A549 treated with GW870086 at 1 μM for 4 hours (cell line): Measurements from ENCODE around the gene VDAC2. TPM values are rescaled to one million over a fixed set of nuclear protein-coding genes. Genes with fewer than 3 reads are reported as not detected.

Source experiments
- total RNA-seq: library from RNA; stranded (reverse); fragments of 200-300 nt; extraction: Qiagen RNA extraction; gene quantifications from 5 replicates; pipeline ENCODE4 v1.2.3, GENCODE V29; 2022; ENCODE audit warnings: low read depth

VDAC2 gene
- total RNA-seq, result 321 to 347 TPM (median 335 TPM) in 5 replicates

DNA sequence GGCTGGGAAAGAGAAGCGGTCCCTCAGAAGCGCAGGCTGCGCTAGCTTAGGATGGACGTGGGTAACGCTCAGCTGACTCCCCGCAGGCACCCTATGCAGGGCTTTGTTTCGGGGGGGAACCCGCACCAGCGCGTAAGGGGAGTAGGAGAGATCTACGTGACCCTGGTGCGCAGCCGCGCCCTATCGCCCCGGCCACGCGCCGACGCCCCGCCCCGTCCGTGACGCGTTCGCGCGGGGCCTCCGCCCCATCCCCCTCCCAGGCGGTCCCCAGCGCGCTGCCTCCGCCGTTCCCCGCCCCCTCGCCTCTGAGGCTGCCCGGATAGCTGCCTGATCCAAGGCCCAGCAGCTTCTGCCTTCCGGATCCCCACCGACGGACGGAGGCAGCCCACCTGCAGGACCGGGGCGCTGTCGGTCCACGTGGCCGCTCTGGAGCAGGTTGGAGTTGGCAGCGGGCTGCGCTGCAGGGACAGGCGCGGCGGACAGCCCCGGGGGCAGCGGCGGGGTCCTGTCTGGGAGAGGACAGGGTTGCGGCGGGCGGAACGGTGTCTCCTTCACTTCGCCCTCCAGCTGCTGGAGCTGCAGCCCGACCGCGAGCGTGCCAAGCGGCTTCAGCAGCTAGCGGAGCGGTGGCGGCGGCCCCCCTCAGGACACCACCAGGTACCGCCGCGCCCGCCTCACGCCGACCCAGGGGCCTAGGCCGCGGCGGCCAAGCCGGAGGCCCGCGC is at the start of gene VDAC2:
VDAC2 (plus strand) TSS at position 515 of the 725 bp plus-strand sequence. CDS start 363 bp downstream, outside the sequence.

DNA sequence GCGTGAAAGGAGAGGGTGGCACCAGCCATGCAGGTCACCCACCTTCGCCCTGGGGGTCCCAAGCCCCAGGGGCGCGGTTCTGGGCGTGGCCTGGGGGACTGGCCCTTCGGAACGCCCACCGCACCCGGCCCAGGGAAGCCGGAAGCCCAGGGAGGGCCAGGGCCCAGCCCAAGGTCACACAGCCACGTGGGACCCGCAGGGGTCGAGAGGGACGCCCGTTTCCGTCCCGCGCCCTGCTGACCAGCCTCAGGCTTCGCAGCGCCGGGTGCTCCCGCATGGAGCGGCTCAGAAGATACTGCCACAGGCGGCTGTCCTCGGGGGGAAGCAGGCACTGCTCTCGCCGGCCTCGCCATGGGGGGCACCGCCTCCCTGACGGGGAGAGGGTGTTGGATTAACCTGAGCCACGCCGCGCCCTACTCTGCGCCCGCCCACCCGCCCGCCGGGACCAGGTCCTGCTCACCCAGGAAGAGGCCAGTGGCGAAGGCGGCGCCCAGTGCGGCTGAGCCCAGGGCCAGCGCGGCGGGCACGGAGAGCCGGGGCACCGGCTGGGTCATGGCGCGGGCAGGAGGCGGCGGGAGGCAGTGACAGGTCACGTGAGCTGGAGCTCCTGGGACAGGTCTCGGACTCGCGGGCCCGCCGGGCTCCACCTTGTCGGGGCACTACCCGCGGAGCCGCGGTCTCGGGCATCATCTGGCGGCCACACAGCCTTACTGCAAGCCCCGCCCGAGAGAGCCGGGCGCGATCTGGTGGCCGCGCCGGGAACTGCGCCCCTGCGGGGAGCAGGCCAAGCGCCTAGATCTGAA is 25.0 kb downstream of the VDAC2 start, which contains the start of gene COMTD1:
COMTD1 (minus strand) TSS at position 583 of the 803 bp plus-strand sequence; CDS start at position 554, 29 bp downstream.

Other genes with a start within 250 kb of the VDAC2 start
- gene SAMD8, start 99.1 kb upstream of the VDAC2 start, total RNA-seq, result 7.4 to 14.9 TPM (median 13.8 TPM) in 5 replicates
- gene COMTD1, start 25.2 kb downstream of the VDAC2 start, total RNA-seq, result 37.6 to 57.8 TPM (median 56.9 TPM) in 5 replicates
- 8.7 to 12.1 TPM (median 11.6 TPM) in 5 replicates for gene ZNF503, start 191.0 kb downstream of the VDAC2 start, total RNA-seq
- gene LRMDA, start 220.8 kb downstream of the VDAC2 start, total RNA-seq, result 2.6 to 6.6 TPM (median 5.3 TPM) in 5 replicates